Smooth muscle cell (in vitro differentiated cells): ENCODE measurements around the gene TBC1D23. TPM values are rescaled to one million over a fixed set of nuclear protein-coding genes. Genes with fewer than 3 reads are reported as not detected.

ENCODE experiments used
- DNase-seq: peaks from one replicate; lab custom pipeline; 2025; ENCODE audit not compliant: unreplicated experiment; lab: John Stamatoyannopoulos, UW
- H2AFZ ChIP-seq: fragments of 200-600 bp; sonication (generic); 2 replicates; pipeline ENCODE4 v1.6.0; 2016; ENCODE audit warnings: antibody characterized with exemption, low read depth, mild to moderate bottlenecking
- H3F3A ChIP-seq: fragments of 200-600 bp; sonication (generic); 2 replicates; pipeline ENCODE4 v1.6.0; 2017; ENCODE audit warnings: antibody characterized with exemption, low read depth
- H3K27ac ChIP-seq: fragments of 200-600 bp; sonication (generic); 2 replicates; pipeline ENCODE4 v1.5.1; 2016; ENCODE audit warnings: low read depth, mild to moderate bottlenecking
- H3K27me3 ChIP-seq: fragments of 200-600 bp; sonication (generic); 2 replicates; pipeline ENCODE4 v1.6.1; 2016; ENCODE audit warnings: low read depth, mild to moderate bottlenecking
- H3K36me3 ChIP-seq: fragments of 200-600 bp; sonication (generic); 2 replicates; pipeline ENCODE4 v1.5.1; 2016; ENCODE audit warnings: low read depth
- H3K4me1 ChIP-seq: fragments of 200-600 bp; sonication (generic); 2 replicates; pipeline ENCODE4 v1.5.1; 2016; ENCODE audit warnings: low read depth
- H3K4me2 ChIP-seq: fragments of 200-600 bp; sonication (generic); 2 replicates; pipeline ENCODE4 v1.6.0; 2016; ENCODE audit warnings: mild to moderate bottlenecking
- H3K4me3 ChIP-seq: fragments of 200-600 bp; sonication (generic); 2 replicates; pipeline ENCODE4 v1.5.1; 2016; ENCODE audit warnings: mild to moderate bottlenecking
- H3K79me2 ChIP-seq: fragments of 200-600 bp; sonication (generic); 2 replicates; pipeline ENCODE4 v1.6.0; 2016; ENCODE audit warnings: low read depth, mild to moderate bottlenecking
- H3K9ac ChIP-seq: fragments of 200-600 bp; sonication (generic); 2 replicates; pipeline ENCODE4 v1.6.0; 2016; ENCODE audit warnings: low read depth
- H3K9me3 ChIP-seq: fragments of 200-600 bp; sonication (generic); replicated peaks from 2 replicates; pipeline ENCODE4 v1.5.1; 2016; ENCODE audit warnings: low read depth
- H4K20me1 ChIP-seq: fragments of 200-600 bp; sonication (generic); 2 replicates; pipeline ENCODE4 v1.6.0; 2016; ENCODE audit warnings: low read depth
- WGBS: methylation state at CpG from one replicate; pipeline ENCODE4 v1.1.7; 2016; ENCODE audit warnings: low lambda C conversion rate; 5-methylcytosine and 5-hydroxymethylcytosine counted together
- polyA plus RNA-seq: library from polyadenylated mRNA; unstranded; fragments of >200 nt; fragmentation: Nextera tagmentation; extraction: Ambion mirVana; gene quantifications from 2 replicates; pipeline ENCODE4 v1.2.1, GENCODE V29; 2016
- total RNA-seq: library from RNA; depleted of rRNA; stranded (reverse); fragments of >200 nt; gene quantifications from 2 replicates; pipeline ENCODE4 v1.2.3, GENCODE V29; 2014
- TF ChIP-seq, protein P1 (sequence below): fragments of 200-600 bp; sonication (generic); IDR thresholded peaks from 2 replicates; pipeline ENCODE4 v1.5.1; 2017; ENCODE audit warnings: borderline replicate concordance, mild to moderate bottlenecking, antibody characterized with exemption; ENCODE audit not compliant: insufficient read depth, poor library complexity, severe bottlenecking

Gene TBC1D23
- total and polyA plus RNA-seq, 2 experiments from 2014 or later = 36.0 to 77.7 TPM

DNA sequence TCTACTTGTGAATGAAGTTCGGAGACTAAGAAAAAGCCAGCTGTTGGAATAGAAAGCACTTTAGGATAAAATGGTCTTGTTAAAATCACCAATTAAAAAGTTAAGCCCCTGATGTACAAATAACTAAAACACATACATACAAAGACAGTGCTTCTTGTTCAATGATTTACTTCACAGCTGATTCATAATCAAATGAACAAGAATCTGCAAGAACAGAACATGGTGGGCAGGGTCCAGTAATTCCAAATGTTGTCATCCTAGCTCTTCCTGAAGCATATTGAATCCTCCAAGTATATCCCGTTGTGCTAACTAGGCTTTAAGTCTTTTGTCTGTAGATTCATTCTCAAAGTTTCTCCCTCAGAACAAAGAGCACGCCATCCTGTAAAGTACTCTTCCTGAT lies 98.2 kb downstream of the TBC1D23 start:
- no peak for DNase-seq
- Histone ChIP-seq H3K4me2 (no peak overlapping the region), H3F3A (peaks cover 9% of the 10 kb centered on the region), H2AFZ (no peak overlapping the region), H3K27ac (no peak overlapping the region), H3K36me3 (peaks cover 13% of the 10 kb centered on the region), H3K79me2 (no peaks in the 10 kb centered on the region), H3K4me3 (no peak overlapping the region), H3K4me1 (no peaks in the 10 kb centered on the region), H4K20me1 (no peaks in the 10 kb centered on the region), H3K9ac (no peak overlapping the region), H3K27me3 (no peaks in the 10 kb centered on the region), H3K9me3 (no peaks in the 10 kb centered on the region)
- 94% methylated on average over 3 of the region's 3 CpGs for WGBS
- TF ChIP-seq, protein P1, sequence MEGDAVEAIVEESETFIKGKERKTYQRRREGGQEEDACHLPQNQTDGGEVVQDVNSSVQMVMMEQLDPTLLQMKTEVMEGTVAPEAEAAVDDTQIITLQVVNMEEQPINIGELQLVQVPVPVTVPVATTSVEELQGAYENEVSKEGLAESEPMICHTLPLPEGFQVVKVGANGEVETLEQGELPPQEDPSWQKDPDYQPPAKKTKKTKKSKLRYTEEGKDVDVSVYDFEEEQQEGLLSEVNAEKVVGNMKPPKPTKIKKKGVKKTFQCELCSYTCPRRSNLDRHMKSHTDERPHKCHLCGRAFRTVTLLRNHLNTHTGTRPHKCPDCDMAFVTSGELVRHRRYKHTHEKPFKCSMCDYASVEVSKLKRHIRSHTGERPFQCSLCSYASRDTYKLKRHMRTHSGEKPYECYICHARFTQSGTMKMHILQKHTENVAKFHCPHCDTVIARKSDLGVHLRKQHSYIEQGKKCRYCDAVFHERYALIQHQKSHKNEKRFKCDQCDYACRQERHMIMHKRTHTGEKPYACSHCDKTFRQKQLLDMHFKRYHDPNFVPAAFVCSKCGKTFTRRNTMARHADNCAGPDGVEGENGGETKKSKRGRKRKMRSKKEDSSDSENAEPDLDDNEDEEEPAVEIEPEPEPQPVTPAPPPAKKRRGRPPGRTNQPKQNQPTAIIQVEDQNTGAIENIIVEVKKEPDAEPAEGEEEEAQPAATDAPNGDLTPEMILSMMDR = no peak

DNA sequence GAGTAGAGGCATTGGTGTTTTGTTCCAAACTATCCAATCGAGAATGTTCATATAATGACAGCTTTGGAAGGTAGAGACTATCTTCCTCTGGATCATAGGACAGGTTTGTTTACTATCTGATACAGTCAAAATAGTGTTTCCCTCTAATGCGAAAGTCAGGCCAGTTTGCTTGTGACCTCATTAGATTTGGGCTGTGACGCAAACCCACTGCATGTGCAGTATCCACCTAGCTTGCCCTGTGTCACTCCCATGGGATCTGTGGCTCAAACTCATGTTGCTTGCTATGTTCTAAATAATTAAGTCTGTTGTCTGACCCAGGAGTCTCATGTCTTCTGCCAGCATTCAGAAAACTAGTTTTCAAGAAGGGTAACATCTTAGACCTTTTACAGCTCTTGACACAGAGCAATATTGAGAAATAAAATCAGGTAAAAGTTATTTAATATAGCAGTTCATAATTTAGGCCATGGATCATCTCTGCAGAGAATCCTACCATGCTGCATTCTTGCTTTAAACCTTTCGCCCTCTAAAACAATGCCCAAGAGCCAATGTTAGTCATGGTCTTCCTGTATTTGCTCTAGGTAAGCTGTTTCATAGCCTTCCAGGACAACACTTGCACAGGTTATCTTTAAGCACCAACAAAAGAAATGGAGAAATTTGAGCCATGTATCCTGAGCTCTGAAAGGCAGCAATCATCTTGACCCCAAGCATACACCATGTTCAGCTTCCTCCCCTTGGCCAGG lies 100.1 kb downstream of the TBC1D23 start:
- peaks cover 9% of the 10 kb centered on the region for H3F3A ChIP-seq
- no peaks in the 10 kb centered on the region for H3K9me3 ChIP-seq
- H3K4me2 ChIP-seq = no peak overlapping the region
- H4K20me1 ChIP-seq = no peaks in the 10 kb centered on the region
- no peak for DNase-seq
- H3K9ac ChIP-seq = no peak overlapping the region
- WGBS = 98% methylated on average over 4 of the region's 4 CpGs
- no peak overlapping the region for H2AFZ ChIP-seq
- H3K4me3 ChIP-seq = no peak overlapping the region
- TF ChIP-seq, protein P1 = no peak
- peaks cover 21% of the 10 kb centered on the region for H3K36me3 ChIP-seq
- H3K27ac ChIP-seq = no peak overlapping the region
- no peaks in the 10 kb centered on the region for H3K79me2 ChIP-seq
- H3K4me1 ChIP-seq = no peaks in the 10 kb centered on the region
- no peaks in the 10 kb centered on the region for H3K27me3 ChIP-seq

DNA sequence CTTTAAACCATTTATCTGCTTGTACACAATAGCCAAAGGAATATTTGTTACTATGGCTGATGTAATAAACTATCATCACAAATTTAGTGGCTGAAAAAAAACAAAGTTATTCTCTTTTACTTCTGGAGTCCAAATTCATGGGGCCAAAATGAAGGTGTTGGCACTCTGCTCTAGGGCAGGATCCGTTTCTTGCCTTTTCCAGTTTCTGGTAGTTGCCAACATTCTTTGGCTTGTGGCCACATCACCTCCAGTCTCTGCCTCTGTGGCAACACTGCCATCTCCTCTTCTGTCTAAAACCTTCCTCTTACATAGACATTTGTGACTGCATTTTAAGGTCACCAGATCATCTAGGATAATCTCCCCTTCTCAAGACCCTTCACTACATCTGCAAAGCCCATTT lies 101.1 kb downstream of the TBC1D23 start:
- WGBS = 93% methylated on average over 1 of the region's 1 CpG
- Histone ChIP-seq H3K27ac (no peak overlapping the region), H4K20me1 (no peaks in the 10 kb centered on the region), H3F3A (peaks cover 9% of the 10 kb centered on the region), H3K9me3 (no peaks in the 10 kb centered on the region), H3K4me2 (no peak overlapping the region), H3K79me2 (no peaks in the 10 kb centered on the region), H3K36me3 (peaks cover 29% of the 10 kb centered on the region), H2AFZ (no peak overlapping the region), H3K27me3 (no peaks in the 10 kb centered on the region), H3K9ac (no peak overlapping the region), H3K4me1 (no peaks in the 10 kb centered on the region), H3K4me3 (no peak overlapping the region)
- TF ChIP-seq, protein P1 = no peak
- DNase-seq = no peak

DNA sequence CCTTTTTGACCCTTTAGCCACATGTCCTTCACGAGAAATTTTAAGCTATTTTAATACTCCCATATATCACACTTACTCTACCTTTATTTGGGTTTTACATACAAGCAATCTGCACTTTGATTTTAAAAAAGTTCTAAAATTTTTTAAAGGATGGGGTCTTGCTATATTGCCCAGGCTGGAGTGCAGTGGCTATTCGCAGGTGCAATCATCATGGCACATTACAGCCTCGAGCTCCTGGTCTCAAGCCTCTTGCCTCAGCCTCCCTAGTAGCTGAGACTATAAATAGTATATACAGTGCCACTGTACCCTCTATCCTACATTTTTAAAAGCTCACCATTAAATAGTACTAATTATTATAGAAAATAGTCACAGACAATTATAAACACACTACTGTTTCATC lies 103.6 kb downstream of the TBC1D23 start:
- Histone ChIP-seq H4K20me1 (no peaks in the 10 kb centered on the region), H2AFZ (no peak overlapping the region), H3F3A (peaks cover 9% of the 10 kb centered on the region), H3K4me2 (no peak overlapping the region), H3K4me1 (no peaks in the 10 kb centered on the region), H3K27me3 (no peaks in the 10 kb centered on the region), H3K79me2 (no peaks in the 10 kb centered on the region), H3K27ac (no peak overlapping the region), H3K9me3 (no peaks in the 10 kb centered on the region), H3K4me3 (no peak overlapping the region), H3K9ac (no peak overlapping the region), H3K36me3 (peaks cover 37% of the 10 kb centered on the region)
- TF ChIP-seq, protein P1 = no peak
- 96% methylated on average over 3 of the region's 3 CpGs for WGBS
- no peak for DNase-seq
